HL-60/S4 treated with retinoic acid at 250 ng/mL for 4 days and 3 days (cell line): Measurements from ENCODE around the gene TRIM37.
"Not testable (repeated sequence)": the region's sequence is repeated elsewhere in the genome, so short reads cannot be mapped to it uniquely, and the experiment has no call there.

ENCODE experiments used
- in situ Hi-C: fragments of 300-500 bp; cut with MboI; formaldehyde crosslinking; loops from 2 replicates; pipeline ENCODE4 v1.7.0; 2022; ENCODE audit warnings: low sequenced_read_pairs

TRIM37 gene

GRCh38 chr17:59115474-59115873, 8.8 kb upstream of the TRIM37 start:
- in situ Hi-C loops: no loop called here

GRCh38 chr17:59111539-59111938, 4.9 kb upstream of the TRIM37 start:
- in situ Hi-C loops: no loop called here

GRCh38 chr17:59110973-59111372, 4.3 kb upstream of the TRIM37 start:
- in situ Hi-C loops: no loop called here

- in situ Hi-C loops: no loop called here
Observed at GRCh38 chr17:59108400-59109102, 1.9 kb upstream of the TRIM37 start.

GRCh38 chr17:59107306-59107670, 608 bp upstream of the TRIM37 start:
- in situ Hi-C loops: no loop called here

- in situ Hi-C loops: no loop called here
Observed at GRCh38 chr17:59105852-59106462, 723 bp downstream of the TRIM37 start.

GRCh38 chr17:59101178-59101577, 5.5 kb downstream of the TRIM37 start:
- in situ Hi-C loops: no loop called here

GRCh38 chr17:59097876-59098275, 8.8 kb downstream of the TRIM37 start:
- in situ Hi-C loops: no loop called here

GRCh38 chr17:59094861-59095530, 11.7 kb downstream of the TRIM37 start:
- in situ Hi-C loops: no loop called here

- in situ Hi-C loops: no loop called here
Observed at GRCh38 chr17:59093702-59094231, 12.9 kb downstream of the TRIM37 start.

- in situ Hi-C loops: no loop called here
Observed at GRCh38 chr17:59093145-59093701, 13.5 kb downstream of the TRIM37 start.

- in situ Hi-C loops: not testable (repeated sequence)
Observed at GRCh38 chr17:59090593-59090992, 16.1 kb downstream of the TRIM37 start.

- in situ Hi-C loops: no loop called here
Observed at GRCh38 chr17:59084154-59084553, 22.5 kb downstream of the TRIM37 start.

GRCh38 chr17:59074494-59074893, 32.2 kb downstream of the TRIM37 start:
- in situ Hi-C loops: no loop called here

GRCh38 chr17:59073972-59074371, 32.7 kb downstream of the TRIM37 start:
- in situ Hi-C loops: no loop called here

- in situ Hi-C loops: no loop called here
Observed at GRCh38 chr17:59069856-59070255, 36.8 kb downstream of the TRIM37 start.

- in situ Hi-C loops: no loop called here
Observed at GRCh38 chr17:59067756-59068155, 38.9 kb downstream of the TRIM37 start.

GRCh38 chr17:59067340-59067739, 39.3 kb downstream of the TRIM37 start:
- in situ Hi-C loops: no loop called here

- in situ Hi-C loops: no loop called here
Observed at GRCh38 chr17:59062509-59062908, 44.2 kb downstream of the TRIM37 start.

- in situ Hi-C loops: no loop called here
Observed at GRCh38 chr17:59056857-59057256, 49.8 kb downstream of the TRIM37 start.

- in situ Hi-C loops: no loop called here
Observed at GRCh38 chr17:59049798-59050197, 56.9 kb downstream of the TRIM37 start.

GRCh38 chr17:59047616-59048015, 59.1 kb downstream of the TRIM37 start:
- in situ Hi-C loops: no loop called here
